GM10248 (cell line): ENCODE measurements around the gene TXLNB.

Source experiments
- CTCF ChIA-PET: fragments of 300-600 bp; sonication (Branson Sonifier 250); formaldehyde crosslinking; extraction: SDS; loops from one replicate; lab custom pipeline; 2021; ENCODE audit warnings: antibody characterized with exemption; lab: Yijun Ruan, JAX
- POLR2A ChIA-PET: fragments of 350-650 bp; sonication (Branson Sonifier 250); formaldehyde crosslinking; extraction: SDS; loops from one replicate; lab custom pipeline; 2020; ENCODE audit warnings: antibody characterized with exemption; lab: Yijun Ruan, JAX
- DNase-seq: peaks from one replicate; pipeline ENCODE4 v3.0.0; 2012; ENCODE audit errors: extremely low spot score
- TF ChIP-seq, protein P1 (sequence below): IDR thresholded peaks from 2 replicates; pipeline ENCODE4 v1.5.1; 2012; ENCODE audit warnings: mild to moderate bottlenecking, low read depth; ENCODE audit errors: extremely low read depth, missing control alignments, control extremely low read depth

Gene TXLNB

GRCh38 chr6:139270249-139270648 is 21.5 kb downstream of the TXLNB start:
- ChIA-PET CTCF (interaction anchor here (1.0 to 2.3 kb wide), 8 partner anchors 10 to 51 kb away, joined by 3 to 12 read pairs (median 6); partner anchors contain the start of gene TXLNB), POLR2A (interaction anchor here (0.6 kb wide), 2 partner anchors 12 to 137 kb away, joined by 3 read pairs; no protein-coding TSS in a partner anchor)
- DNase-seq, result no peak
- TF ChIP-seq, protein P1, sequence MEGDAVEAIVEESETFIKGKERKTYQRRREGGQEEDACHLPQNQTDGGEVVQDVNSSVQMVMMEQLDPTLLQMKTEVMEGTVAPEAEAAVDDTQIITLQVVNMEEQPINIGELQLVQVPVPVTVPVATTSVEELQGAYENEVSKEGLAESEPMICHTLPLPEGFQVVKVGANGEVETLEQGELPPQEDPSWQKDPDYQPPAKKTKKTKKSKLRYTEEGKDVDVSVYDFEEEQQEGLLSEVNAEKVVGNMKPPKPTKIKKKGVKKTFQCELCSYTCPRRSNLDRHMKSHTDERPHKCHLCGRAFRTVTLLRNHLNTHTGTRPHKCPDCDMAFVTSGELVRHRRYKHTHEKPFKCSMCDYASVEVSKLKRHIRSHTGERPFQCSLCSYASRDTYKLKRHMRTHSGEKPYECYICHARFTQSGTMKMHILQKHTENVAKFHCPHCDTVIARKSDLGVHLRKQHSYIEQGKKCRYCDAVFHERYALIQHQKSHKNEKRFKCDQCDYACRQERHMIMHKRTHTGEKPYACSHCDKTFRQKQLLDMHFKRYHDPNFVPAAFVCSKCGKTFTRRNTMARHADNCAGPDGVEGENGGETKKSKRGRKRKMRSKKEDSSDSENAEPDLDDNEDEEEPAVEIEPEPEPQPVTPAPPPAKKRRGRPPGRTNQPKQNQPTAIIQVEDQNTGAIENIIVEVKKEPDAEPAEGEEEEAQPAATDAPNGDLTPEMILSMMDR, result no peak

GRCh38 chr6:139265512-139266190 is 26.1 kb downstream of the TXLNB start:
- TF ChIP-seq, protein P1, result no peak
- CTCF ChIA-PET, result interaction anchor here (1.3 kb wide), 1 partner anchor 15 kb away, joined by 3 read pairs; no protein-coding TSS in a partner anchor
- POLR2A ChIA-PET, result no interaction called here
- no peak for DNase-seq

- TF ChIP-seq, protein P1, result no peak
- peak; percentile 46 for DNase-seq
- CTCF ChIA-PET, result interaction anchor here (0.9 to 2.4 kb wide), 9 partner anchors 9 to 447 kb away, joined by 3 to 16 read pairs (median 4); partner anchors contain the start of gene TXLNB
- POLR2A ChIA-PET, result no interaction called here
Measured at GRCh38 chr6:139262519-139263300, 29.1 kb downstream of the TXLNB start.

DNA sequence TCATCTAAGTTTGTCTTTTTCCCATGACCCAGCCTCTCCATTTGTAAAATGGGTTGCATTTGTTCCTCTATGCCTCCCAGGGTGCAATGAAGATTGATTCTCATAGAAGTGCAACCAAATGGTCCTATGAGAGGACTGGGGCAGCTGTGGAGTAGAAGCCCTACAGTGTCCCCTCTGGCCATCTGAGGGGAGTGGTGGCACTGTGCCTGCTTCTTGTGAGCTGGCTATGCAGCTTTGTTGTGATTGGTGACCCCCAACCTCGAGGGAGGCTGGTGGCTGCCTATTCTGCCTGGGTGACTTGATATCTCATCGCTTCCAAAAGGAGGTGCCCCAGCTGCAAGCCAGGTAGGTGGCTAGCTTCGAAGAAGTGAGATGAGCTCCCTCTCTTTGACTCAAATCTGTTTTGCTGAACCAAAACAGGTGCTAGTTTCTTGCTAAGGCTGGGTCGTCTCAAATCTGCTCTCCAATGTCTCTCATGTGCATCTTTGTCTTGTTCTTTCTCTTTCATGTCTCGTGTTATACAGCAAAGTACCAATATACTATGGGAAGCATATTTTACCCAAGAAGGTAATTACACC is 33.9 kb downstream of the TXLNB start:
- TF ChIP-seq, protein P1, result no peak
- POLR2A ChIA-PET, result interaction anchor here (1.0 kb wide), 1 partner anchor 116 kb away, joined by 4 read pairs; the partner anchor contains the start of gene CITED2
- DNase-seq, result peak; percentile 22
- CTCF ChIA-PET, result interaction anchor here (0.7 to 2.5 kb wide), 6 partner anchors 8 to 107 kb away, joined by 3 to 14 read pairs (median 4); no protein-coding TSS in a partner anchor

DNA sequence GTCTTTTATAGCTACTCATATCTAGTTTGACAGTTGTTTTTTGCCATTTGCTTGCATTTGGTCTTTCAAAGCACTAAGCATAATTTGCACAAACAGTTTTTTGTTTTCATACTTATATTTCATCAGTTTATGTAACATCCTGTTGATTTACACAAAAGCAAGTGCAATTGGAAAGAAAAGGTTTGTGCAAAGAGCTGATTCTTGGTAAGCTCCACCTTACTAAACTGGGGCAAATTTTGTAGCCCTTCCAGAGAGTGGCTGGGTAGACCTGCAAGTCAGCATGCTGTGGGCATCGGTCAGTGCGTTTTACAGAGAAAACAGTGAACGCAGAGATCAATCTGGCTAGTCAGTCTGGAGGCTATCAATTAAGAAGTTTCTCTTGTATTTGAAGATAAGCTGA is 34.5 kb downstream of the TXLNB start:
- ChIA-PET POLR2A (interaction anchor here (1.0 kb wide), 1 partner anchor 117 kb away, joined by 4 read pairs; the partner anchor contains the start of gene CITED2), CTCF (interaction anchor here (0.7 to 2.5 kb wide), 8 partner anchors 8 to 107 kb away, joined by 3 to 14 read pairs (median 3); no protein-coding TSS in a partner anchor)

More for the DNA sequence above, 34.5 kb downstream of the TXLNB start:
- TF ChIP-seq, protein P1, result no peak
- DNase-seq, result no peak
